Mammary epithelial cell (primary cell): ENCODE data around the gene ATP1A1.

ENCODE experiments used
- EZH2 ChIP-seq: IDR thresholded peaks from 2 replicates; pipeline ENCODE4 v1.6.1; 2012; ENCODE audit warnings: low read length, inconsistent platforms, borderline replicate concordance
- TF ChIP-seq, protein P1 (sequence below), 2 donors: IDR thresholded peaks in 1 of 2; conservative IDR thresholded peaks in 1 of 2; 2 replicates each; pipeline ENCODE4 v1.5.1; 2011 to 2012; ENCODE audit warnings: inconsistent platforms in 2 of 2, low read length in 2 of 2, mild to moderate bottlenecking in 2 of 2, control low read depth in 1 of 2, low read depth in 1 of 2; ENCODE audit not compliant: insufficient read depth in 1 of 2; ENCODE audit errors: extremely low read depth in 1 of 2

DNA sequence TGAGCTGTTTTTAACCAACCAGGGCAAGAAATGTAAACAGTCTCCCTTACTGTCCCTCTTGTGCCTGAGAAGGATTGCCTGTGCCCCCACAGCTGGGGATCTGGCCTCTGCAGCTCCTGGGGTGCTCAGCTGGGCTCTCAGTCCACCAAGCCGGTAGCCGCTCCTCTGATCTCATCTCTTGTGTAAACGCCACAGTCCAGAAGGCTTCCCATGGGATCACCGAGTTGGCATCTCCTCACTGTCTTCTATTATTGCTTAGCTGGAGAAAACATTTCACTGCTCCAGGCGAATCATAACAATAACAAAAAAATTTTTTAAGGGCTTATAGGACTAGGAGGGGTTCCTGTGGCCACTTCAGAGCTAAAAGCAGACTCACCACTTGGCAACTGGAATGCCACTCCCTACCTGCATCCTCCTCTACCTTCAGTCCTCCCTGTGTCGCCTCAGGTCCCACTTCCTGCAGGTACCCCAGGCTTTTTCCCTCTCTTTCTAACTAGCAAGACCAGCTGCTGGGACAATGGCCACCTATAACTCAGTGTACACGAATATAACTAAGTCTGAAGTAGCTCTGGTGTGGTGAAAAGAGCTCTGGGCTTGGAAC is 75.8 kb downstream of the ATP1A1 start:
- TF ChIP-seq, protein P1, sequence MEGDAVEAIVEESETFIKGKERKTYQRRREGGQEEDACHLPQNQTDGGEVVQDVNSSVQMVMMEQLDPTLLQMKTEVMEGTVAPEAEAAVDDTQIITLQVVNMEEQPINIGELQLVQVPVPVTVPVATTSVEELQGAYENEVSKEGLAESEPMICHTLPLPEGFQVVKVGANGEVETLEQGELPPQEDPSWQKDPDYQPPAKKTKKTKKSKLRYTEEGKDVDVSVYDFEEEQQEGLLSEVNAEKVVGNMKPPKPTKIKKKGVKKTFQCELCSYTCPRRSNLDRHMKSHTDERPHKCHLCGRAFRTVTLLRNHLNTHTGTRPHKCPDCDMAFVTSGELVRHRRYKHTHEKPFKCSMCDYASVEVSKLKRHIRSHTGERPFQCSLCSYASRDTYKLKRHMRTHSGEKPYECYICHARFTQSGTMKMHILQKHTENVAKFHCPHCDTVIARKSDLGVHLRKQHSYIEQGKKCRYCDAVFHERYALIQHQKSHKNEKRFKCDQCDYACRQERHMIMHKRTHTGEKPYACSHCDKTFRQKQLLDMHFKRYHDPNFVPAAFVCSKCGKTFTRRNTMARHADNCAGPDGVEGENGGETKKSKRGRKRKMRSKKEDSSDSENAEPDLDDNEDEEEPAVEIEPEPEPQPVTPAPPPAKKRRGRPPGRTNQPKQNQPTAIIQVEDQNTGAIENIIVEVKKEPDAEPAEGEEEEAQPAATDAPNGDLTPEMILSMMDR (conservative IDR thresholded peaks at IDR 0.05 in 1 of 2, IDR thresholded peaks at IDR 0.05 in 1 of 2; ENCODE audit: extremely low read depth in 1 of 2, insufficient read depth in 1 of 2, low read depth in 1 of 2, low read length in 2 of 2), result no peak
- TF ChIP-seq EZH2, result no peak
